Ramos (cell line): ENCODE measurements around the gene SMCO2.
"Not testable (repeated sequence)": the region's sequence is repeated elsewhere in the genome, so short reads cannot be mapped to it uniquely, and the experiment has no call there.

ENCODE experiments used
- in situ Hi-C: fragments of 300-500 bp; cut with MboI; formaldehyde crosslinking; loops from one replicate; pipeline ENCODE4 v1.14.3; 2022; ENCODE audit warnings: low sequenced_read_pairs; ENCODE audit not compliant: unreplicated experiment

SMCO2 gene

GRCh38 chr12:27523642-27524493, 77.3 kb downstream of the SMCO2 start, which contains the start of gene PPFIBP1:
Gene PPFIBP1 (plus strand): TSS chr12:27524206. CDS start chr12:27633397, 109,191 bp downstream.
- in situ Hi-C loops, result no loop called here

- in situ Hi-C loops, result no loop called here
Measured at GRCh38 chr12:27524494-27524835, 77.9 kb downstream of the SMCO2 start.

- in situ Hi-C loops, result no loop called here
Measured at GRCh38 chr12:27524839-27525753, 78.6 kb downstream of the SMCO2 start.

- in situ Hi-C loops, result no loop called here
Measured at GRCh38 chr12:27527512-27527911, 81.0 kb downstream of the SMCO2 start.

GRCh38 chr12:27528788-27529187, 82.3 kb downstream of the SMCO2 start:
- in situ Hi-C loops, result no loop called here

GRCh38 chr12:27530157-27530922, 83.8 kb downstream of the SMCO2 start:
- in situ Hi-C loops, result no loop called here

GRCh38 chr12:27531896-27532295, 85.4 kb downstream of the SMCO2 start:
- in situ Hi-C loops, result no loop called here

GRCh38 chr12:27534060-27534764, 87.7 kb downstream of the SMCO2 start:
- in situ Hi-C loops, result no loop called here

GRCh38 chr12:27534765-27535161, 88.2 kb downstream of the SMCO2 start:
- in situ Hi-C loops, result no loop called here

- in situ Hi-C loops, result no loop called here
Measured at GRCh38 chr12:27535318-27535717, 88.8 kb downstream of the SMCO2 start.

GRCh38 chr12:27537855-27538675, 91.5 kb downstream of the SMCO2 start:
- in situ Hi-C loops, result no loop called here

GRCh38 chr12:27539191-27539631, 92.7 kb downstream of the SMCO2 start:
- in situ Hi-C loops, result no loop called here

GRCh38 chr12:27541031-27541719, 94.6 kb downstream of the SMCO2 start:
- in situ Hi-C loops, result no loop called here

- in situ Hi-C loops, result no loop called here
Measured at GRCh38 chr12:27542628-27543027, 96.1 kb downstream of the SMCO2 start.

GRCh38 chr12:27544858-27545257, 98.3 kb downstream of the SMCO2 start:
- in situ Hi-C loops, result not testable (repeated sequence)

- in situ Hi-C loops, result no loop called here
Measured at GRCh38 chr12:27545665-27546064, 99.1 kb downstream of the SMCO2 start.

- in situ Hi-C loops, result no loop called here
Measured at GRCh38 chr12:27547592-27547991, 101.1 kb downstream of the SMCO2 start.
